Fibroblast of lung (primary cell): ENCODE data around the gene REXO5. TPM values are rescaled to one million over a fixed set of nuclear protein-coding genes. Genes with fewer than 3 reads are reported as not detected.

Source experiments
- DNase-seq, 2 donors: peaks; one replicate each; pipeline versions ENCODE4 v3.0.0 to v3.0.0-alpha.2; 2010; ENCODE audit warnings: low read depth in 2 of 2
- H2AFZ ChIP-seq: 2 replicates; pipeline ENCODE4 v1.5.1; 2012; ENCODE audit warnings: low read length, control low read depth, inconsistent platforms
- H3K27ac ChIP-seq: 2 replicates; pipeline ENCODE4 v1.5.1; 2011; ENCODE audit warnings: low read length, control low read depth; ENCODE audit not compliant: insufficient read depth
- H3K27me3 ChIP-seq: 2 replicates; pipeline ENCODE4 v1.5.1; 2011; ENCODE audit warnings: mild to moderate bottlenecking, low read length; ENCODE audit not compliant: control insufficient read depth, insufficient read depth
- H3K36me3 ChIP-seq: 2 replicates; pipeline ENCODE4 v1.5.1; 2011; ENCODE audit warnings: low read length; ENCODE audit not compliant: control insufficient read depth, insufficient read depth
- H3K4me1 ChIP-seq: 2 replicates; pipeline ENCODE4 v1.5.1; 2011; ENCODE audit warnings: low read length; ENCODE audit not compliant: control insufficient read depth, insufficient read depth; ENCODE audit errors: extremely low read depth
- H3K4me2 ChIP-seq: 2 replicates; pipeline ENCODE4 v1.5.1; 2011; ENCODE audit warnings: low read length, control low read depth; ENCODE audit not compliant: insufficient read depth; ENCODE audit errors: extremely low read depth
- H3K4me3 ChIP-seq, 4 experiments: fragments of 200-600 bp in 1 of 4; sonication (generic) in 1 of 4; replicated peaks in 1 of 4; 2 replicates each; pipeline ENCODE4 v1.5.1; 2011 to 2016; ENCODE audit warnings: low read length in 4 of 4, low read depth in 3 of 4, mild to moderate bottlenecking in 3 of 4, control low read depth in 2 of 4, inconsistent platforms in 1 of 4, mixed read lengths in 1 of 4; ENCODE audit not compliant: insufficient read depth in 1 of 4; ENCODE audit errors: control extremely low read depth in 1 of 4
- H3K79me2 ChIP-seq: 2 replicates; pipeline ENCODE4 v1.5.1; 2012; ENCODE audit warnings: mild to moderate bottlenecking, low read length, inconsistent platforms; ENCODE audit not compliant: control insufficient read depth, insufficient read depth
- H3K9ac ChIP-seq: 2 replicates; pipeline ENCODE4 v1.5.1; 2011; ENCODE audit warnings: mild to moderate bottlenecking, low read length, control low read depth; ENCODE audit not compliant: insufficient read depth
- H3K9me3 ChIP-seq: 2 replicates; pipeline ENCODE4 v1.5.1; 2012; ENCODE audit warnings: low read depth, low read length; ENCODE audit not compliant: control insufficient read depth, insufficient read depth
- H4K20me1 ChIP-seq: 2 replicates; pipeline ENCODE4 v1.5.1; 2011; ENCODE audit warnings: low read length; ENCODE audit not compliant: control insufficient read depth, insufficient read depth; ENCODE audit errors: extremely low read depth
- EZH2 ChIP-seq: IDR thresholded peaks from 2 replicates; pipeline ENCODE4 v1.5.1; 2012; ENCODE audit warnings: low read length, control low read depth, mild to moderate bottlenecking; ENCODE audit errors: missing control alignments
- polyA plus RNA-seq, 2 donors: library from polyadenylated mRNA; depleted of rRNA in 1 of 2; stranded (reverse) in 1 of 2; unstranded in 1 of 2; fragments of >200 nt; gene quantifications; 2 replicates each; pipeline ENCODE4 v1.2.1, GENCODE V29; 2011 to 2012; ENCODE audit warnings: missing spikeins in 1 of 2
- total RNA-seq: library from RNA; depleted of rRNA; stranded (reverse); fragments of >200 nt; gene quantifications from 2 replicates; pipeline ENCODE4 v1.2.1, GENCODE V29; 2014
- TF ChIP-seq, protein P1 (sequence below), 2 donors: IDR thresholded peaks in 1 of 2; conservative IDR thresholded peaks in 1 of 2; 1 replicate in 1 of 2; 2 replicates in 1 of 2; pipeline ENCODE4 v1.5.1; 2011 to 2012; ENCODE audit warnings: low read length in 2 of 2, control low read depth in 1 of 2, inconsistent platforms in 1 of 2, low read depth in 1 of 2, mild to moderate bottlenecking in 1 of 2

The REXO5 gene
- total and polyA plus RNA-seq, 2 donors (not counting 1 experiment from before 2014, with no cell fraction given), result 5.6 to 9.1 TPM

- Histone ChIP-seq H3K4me1 (peaks cover 30% of the 10 kb centered on the region), H4K20me1 (no peaks in the 10 kb centered on the region), H3K9me3 (no peaks in the 10 kb centered on the region), H3K27me3 (no peaks in the 10 kb centered on the region), H3K4me3 (no peak overlapping the region), H2AFZ (no peak overlapping the region), H3K9ac (no peak overlapping the region), H3K79me2 (peaks cover 85% of the 10 kb centered on the region), H3K4me2 (no peak overlapping the region), H3K36me3 (no peaks in the 10 kb centered on the region), H3K27ac (no peak overlapping the region)
- no peak for TF ChIP-seq EZH2
- TF ChIP-seq, protein P1, sequence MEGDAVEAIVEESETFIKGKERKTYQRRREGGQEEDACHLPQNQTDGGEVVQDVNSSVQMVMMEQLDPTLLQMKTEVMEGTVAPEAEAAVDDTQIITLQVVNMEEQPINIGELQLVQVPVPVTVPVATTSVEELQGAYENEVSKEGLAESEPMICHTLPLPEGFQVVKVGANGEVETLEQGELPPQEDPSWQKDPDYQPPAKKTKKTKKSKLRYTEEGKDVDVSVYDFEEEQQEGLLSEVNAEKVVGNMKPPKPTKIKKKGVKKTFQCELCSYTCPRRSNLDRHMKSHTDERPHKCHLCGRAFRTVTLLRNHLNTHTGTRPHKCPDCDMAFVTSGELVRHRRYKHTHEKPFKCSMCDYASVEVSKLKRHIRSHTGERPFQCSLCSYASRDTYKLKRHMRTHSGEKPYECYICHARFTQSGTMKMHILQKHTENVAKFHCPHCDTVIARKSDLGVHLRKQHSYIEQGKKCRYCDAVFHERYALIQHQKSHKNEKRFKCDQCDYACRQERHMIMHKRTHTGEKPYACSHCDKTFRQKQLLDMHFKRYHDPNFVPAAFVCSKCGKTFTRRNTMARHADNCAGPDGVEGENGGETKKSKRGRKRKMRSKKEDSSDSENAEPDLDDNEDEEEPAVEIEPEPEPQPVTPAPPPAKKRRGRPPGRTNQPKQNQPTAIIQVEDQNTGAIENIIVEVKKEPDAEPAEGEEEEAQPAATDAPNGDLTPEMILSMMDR (conservative IDR thresholded peaks at IDR 0.05 in 1 of 2, IDR thresholded peaks at IDR 0.05 in 1 of 2; ENCODE audit: low read depth in 1 of 2, low read length in 2 of 2), result no peak
- peak in 1 of 2 donors; percentile 76 for DNase-seq
These were observed 61.3 kb downstream of the REXO5 start for GRCh38 chr16:20867585-20867984.

- Histone ChIP-seq H2AFZ (no peak overlapping the region), H3K27ac (no peak overlapping the region), H3K9me3 (no peaks in the 10 kb centered on the region), H3K79me2 (peaks cover 86% of the 10 kb centered on the region), H3K4me3 (no peak overlapping the region), H3K9ac (no peak overlapping the region), H3K27me3 (no peaks in the 10 kb centered on the region), H3K4me1 (peaks cover 35% of the 10 kb centered on the region), H3K4me2 (peak overlapping the region; percentile 11), H3K36me3 (no peaks in the 10 kb centered on the region), H4K20me1 (no peaks in the 10 kb centered on the region)
- peak; percentile 69 to 82 for DNase-seq
- TF ChIP-seq, protein P1 (conservative IDR thresholded peaks at IDR 0.05 in 1 of 2, IDR thresholded peaks at IDR 0.05 in 1 of 2; ENCODE audit: low read depth in 1 of 2, low read length in 2 of 2), result no peak
- TF ChIP-seq EZH2, result no peak
These were observed 62.6 kb downstream of the REXO5 start for GRCh38 chr16:20868890-20869289.

DNA sequence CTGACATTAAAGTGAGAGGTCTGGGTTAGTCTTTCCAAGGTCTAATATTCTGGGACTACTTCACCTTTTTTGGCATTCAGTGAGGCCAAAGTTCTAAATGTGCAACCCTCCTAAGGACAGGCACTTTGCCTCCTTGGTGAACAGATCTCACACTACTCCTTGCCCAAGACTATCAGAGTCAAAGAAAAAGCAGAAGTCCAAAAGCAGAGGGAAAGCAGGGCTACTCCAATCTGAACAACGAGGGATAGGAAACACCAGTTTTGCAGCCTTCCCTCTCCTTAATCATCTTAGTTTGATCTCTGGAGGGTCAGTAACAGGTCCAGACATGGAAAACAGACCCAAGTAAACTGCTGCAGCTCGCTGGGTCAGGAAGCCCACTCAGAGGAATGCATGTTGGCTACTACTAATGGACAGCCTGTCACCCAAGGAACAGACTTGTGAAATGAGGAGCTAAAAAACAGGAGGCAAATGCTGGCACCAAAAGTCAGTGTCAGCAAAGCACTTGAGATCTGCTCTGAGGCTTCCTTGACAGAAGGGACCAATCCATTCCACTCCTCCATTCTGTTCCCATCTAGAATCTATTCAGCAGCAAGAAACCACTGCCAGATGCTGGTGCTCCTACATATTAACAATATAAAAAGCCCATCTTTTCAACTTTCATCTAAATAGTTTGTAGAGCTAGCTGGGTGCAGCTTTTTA is 63.9 kb downstream of the REXO5 start:
- peaks cover 35% of the 10 kb centered on the region for H3K4me1 ChIP-seq
- H4K20me1 ChIP-seq, result no peaks in the 10 kb centered on the region
- H3K79me2 ChIP-seq, result peaks cover 89% of the 10 kb centered on the region
- H2AFZ ChIP-seq, result no peak overlapping the region
- TF ChIP-seq, protein P1 (conservative IDR thresholded peaks at IDR 0.05 in 1 of 2, IDR thresholded peaks at IDR 0.05 in 1 of 2; ENCODE audit: low read depth in 1 of 2, low read length in 2 of 2), result no peak
- TF ChIP-seq EZH2, result no peak
- H3K27me3 ChIP-seq, result no peaks in the 10 kb centered on the region
- H3K9me3 ChIP-seq, result no peaks in the 10 kb centered on the region
- no peak overlapping the region for H3K27ac ChIP-seq
- no peaks in the 10 kb centered on the region for H3K36me3 ChIP-seq
- no peak overlapping the region for H3K4me2 ChIP-seq
- DNase-seq, result no peak
- no peak overlapping the region for H3K9ac ChIP-seq
- H3K4me3 ChIP-seq, result no peak overlapping the region
